ENCODE results near the gene CUBN. TPM values are rescaled to one million over a fixed set of nuclear protein-coding genes. Genes with fewer than 3 reads are reported as not detected.

The CUBN gene
- total and polyA plus RNA-seq, 8 donors: under 0.01 to 16.3 (median 1.2) TPM

- WGBS, 5 donors: 38 to 61% (median 48%) methylated on average over 4 of the region's 4 CpGs
- H3K36me3 ChIP-seq: no peaks in the 10 kb centered on the region
- DNase-seq: no peak
- H3K27ac ChIP-seq: no peak overlapping the region
- no peak overlapping the region for H3K4me3 ChIP-seq
- intact Hi-C loops (cut with DNase I; ENCODE audit: low total_unique reads): no loop called here
- H3K27me3 ChIP-seq: no peaks in the 10 kb centered on the region
- H3K9me3 ChIP-seq: no peaks in the 10 kb centered on the region
- no peak for TF ChIP-seq POLR2AphosphoS5 (IDR thresholded peaks at IDR 0.05)
- TF ChIP-seq EP300 (IDR thresholded peaks at IDR 0.05): no peak
- TF ChIP-seq POLR2A (IDR thresholded peaks at IDR 0.05): no peak
- no peak for TF ChIP-seq CTCF (IDR thresholded peaks at IDR 0.05)
- H3K4me1 ChIP-seq: no peaks in the 10 kb centered on the region
These were observed 40.2 kb upstream of the CUBN start for GRCh38 chr10:17169803-17170202.

- Histone ChIP-seq H3K4me1 (peaks cover 0 to 4% (median 0%) of the 10 kb centered on the region in 4 donors), H3K4me3 (no peak overlapping the region), H3K9me3 (no peaks in the 10 kb centered on the region), H3K36me3 (no peaks in the 10 kb centered on the region), H3K27me3 (no peaks in the 10 kb centered on the region), H3K27ac (no peak overlapping the region)
- no peak for DNase-seq
- TF ChIP-seq POLR2AphosphoS5 (IDR thresholded peaks at IDR 0.05) (no peak), EP300 (IDR thresholded peaks at IDR 0.05) (no peak), POLR2A (IDR thresholded peaks at IDR 0.05) (no peak), CTCF (IDR thresholded peaks at IDR 0.05) (no peak)
- intact Hi-C loops (cut with DNase I; ENCODE audit: low total_unique reads): no loop called here
- 73 to 83% (median 80%) methylated on average over 3 of the region's 3 CpGs for WGBS, 5 donors
These were observed 37.1 kb upstream of the CUBN start for GRCh38 chr10:17166699-17167098.

GRCh38 chr10:17162828-17163227, 33.2 kb upstream of the CUBN start:
- Histone ChIP-seq H3K27ac (no peak overlapping the region), H3K4me1 (peaks cover 0 to 4% (median 0%) of the 10 kb centered on the region in 4 donors), H3K4me3 (no peak overlapping the region), H3K36me3 (no peaks in the 10 kb centered on the region), H3K9me3 (no peaks in the 10 kb centered on the region), H3K27me3 (no peaks in the 10 kb centered on the region)
- TF ChIP-seq CTCF (IDR thresholded peaks at IDR 0.05) (no peak), EP300 (IDR thresholded peaks at IDR 0.05) (no peak), POLR2AphosphoS5 (IDR thresholded peaks at IDR 0.05) (no peak), POLR2A (IDR thresholded peaks at IDR 0.05) (no peak)
- intact Hi-C loops (cut with DNase I; ENCODE audit: low total_unique reads): no loop called here
- WGBS, 5 donors: 26 to 48% (median 32%) methylated on average over 2 of the region's 2 CpGs
- no peak for DNase-seq

DNA sequence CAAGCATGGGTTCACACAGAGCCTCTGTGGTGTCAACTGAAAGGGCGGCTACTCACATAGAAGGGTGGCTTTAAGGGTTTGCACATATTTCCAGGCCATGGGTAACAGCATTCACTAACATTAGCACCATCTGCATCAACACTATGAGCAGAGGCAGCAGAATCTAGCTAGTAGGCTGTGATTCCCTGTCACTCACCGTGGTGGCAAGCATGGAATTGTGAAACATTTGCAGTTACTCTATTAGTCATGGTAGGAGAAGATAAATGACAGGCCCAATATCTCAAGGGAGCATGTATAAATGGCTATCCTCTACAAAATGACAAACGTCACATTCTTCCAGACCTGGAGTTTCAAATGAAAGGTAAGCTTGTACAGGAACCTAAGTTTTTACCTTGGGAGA, 32.2 kb upstream of the CUBN start:
- DNase-seq: no peak
- no peaks in the 10 kb centered on the region for H3K27me3 ChIP-seq
- WGBS, 5 donors: 63 to 75% (median 64%) methylated on average over 3 of the region's 3 CpGs
- H3K4me3 ChIP-seq: no peak overlapping the region
- TF ChIP-seq POLR2A (IDR thresholded peaks at IDR 0.05) (no peak), CTCF (IDR thresholded peaks at IDR 0.05) (no peak)
- H3K36me3 ChIP-seq: no peaks in the 10 kb centered on the region
- H3K9me3 ChIP-seq: no peaks in the 10 kb centered on the region
- H3K4me1 ChIP-seq: peaks cover 0 to 4% (median 0%) of the 10 kb centered on the region in 4 donors
- no peak overlapping the region for H3K27ac ChIP-seq
- intact Hi-C loops (cut with DNase I; ENCODE audit: low total_unique reads): no loop called here
